Measurements from ENCODE around the gene CHFR.

GRCh38 chr12:132841151-132841550 lies 46.3 kb downstream of the CHFR start:
- TF ChIP-seq, protein P1, sequence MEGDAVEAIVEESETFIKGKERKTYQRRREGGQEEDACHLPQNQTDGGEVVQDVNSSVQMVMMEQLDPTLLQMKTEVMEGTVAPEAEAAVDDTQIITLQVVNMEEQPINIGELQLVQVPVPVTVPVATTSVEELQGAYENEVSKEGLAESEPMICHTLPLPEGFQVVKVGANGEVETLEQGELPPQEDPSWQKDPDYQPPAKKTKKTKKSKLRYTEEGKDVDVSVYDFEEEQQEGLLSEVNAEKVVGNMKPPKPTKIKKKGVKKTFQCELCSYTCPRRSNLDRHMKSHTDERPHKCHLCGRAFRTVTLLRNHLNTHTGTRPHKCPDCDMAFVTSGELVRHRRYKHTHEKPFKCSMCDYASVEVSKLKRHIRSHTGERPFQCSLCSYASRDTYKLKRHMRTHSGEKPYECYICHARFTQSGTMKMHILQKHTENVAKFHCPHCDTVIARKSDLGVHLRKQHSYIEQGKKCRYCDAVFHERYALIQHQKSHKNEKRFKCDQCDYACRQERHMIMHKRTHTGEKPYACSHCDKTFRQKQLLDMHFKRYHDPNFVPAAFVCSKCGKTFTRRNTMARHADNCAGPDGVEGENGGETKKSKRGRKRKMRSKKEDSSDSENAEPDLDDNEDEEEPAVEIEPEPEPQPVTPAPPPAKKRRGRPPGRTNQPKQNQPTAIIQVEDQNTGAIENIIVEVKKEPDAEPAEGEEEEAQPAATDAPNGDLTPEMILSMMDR (conservative IDR thresholded peaks at IDR 0.05 in 1 of 2, IDR thresholded peaks at IDR 0.05 in 1 of 2; ENCODE audit: extremely low read depth in 1 of 2, insufficient read depth in 1 of 2, low read depth in 1 of 2, low read length in 2 of 2) = no peak
- TF ChIP-seq EZH2 (IDR thresholded peaks at IDR 0.05; ENCODE audit: borderline replicate concordance, low read length) = no peak
